ENCODE results near the gene DPYSL4. TPM values are rescaled to one million over a fixed set of nuclear protein-coding genes. Genes with fewer than 3 reads are reported as not detected.

Gene DPYSL4
- total and polyA plus RNA-seq, 2 experiments from 2014 or later: 10.6 to 23.9 TPM

GRCh38 chr10:132167976-132168375 lies 18.8 kb upstream of the DPYSL4 start (continued):
- no peak for TF ChIP-seq STAT1 (IDR thresholded peaks at IDR 0.05; ENCODE audit: unreplicated experiment)
- TF ChIP-seq EZH2 (IDR thresholded peaks at IDR 0.05; ENCODE audit: low read depth, unreplicated experiment): no peak
- TF ChIP-seq REST (IDR thresholded peaks at IDR 0.05; ENCODE audit: unreplicated experiment): no peak
- TF ChIP-seq ETS1 (IDR thresholded peaks at IDR 0.05): no peak
- TF ChIP-seq CREB1 (CRISPR knock-in tag; IDR thresholded peaks at IDR 0.05; ENCODE audit: low read depth): no peak
- no peak for TF ChIP-seq CTCF (conservative IDR thresholded peaks at IDR 0.05; ENCODE audit: low read depth in 2 of 2)

GRCh38 chr10:132168571-132169030 lies 18.1 kb upstream of the DPYSL4 start:
- Mint-ChIP-seq H3K4me1 (peaks cover 6% of the 10 kb centered on the region), H3K9me3 (peaks cover 20% of the 10 kb centered on the region), H3K27me3 (ENCODE audit: insufficient read depth, low read depth, poor library complexity) (peaks cover 12% of the 10 kb centered on the region), H3K27ac (no peak overlapping the region), H3K4me3 (no peak overlapping the region), H3K36me3 (ENCODE audit: low read depth) (peaks cover 5% of the 10 kb centered on the region)
- H3K27ac ChIP-seq (ENCODE audit: low read depth): no peak overlapping the region
- H3K27me3 ChIP-seq (ENCODE audit: insufficient read depth): no peaks in the 10 kb centered on the region
- no peak overlapping the region for H3K4me3 ChIP-seq
- no peaks in the 10 kb centered on the region for H3K36me3 ChIP-seq (ENCODE audit: insufficient read depth)
- H3F3A ChIP-seq (replicated peaks; ENCODE audit: low read depth): no peaks in the 10 kb centered on the region
- no peaks in the 10 kb centered on the region for H3K9me2 ChIP-seq (ENCODE audit: insufficient read depth)
- H4K20me1 ChIP-seq (replicated peaks; ENCODE audit: insufficient read depth): no peaks in the 10 kb centered on the region
- no peaks in the 10 kb centered on the region for H3K79me2 ChIP-seq (replicated peaks; ENCODE audit: insufficient read depth)
- H3K4me2 ChIP-seq: no peak overlapping the region
- DNase-seq (ENCODE audit: low spot score) (no peak), ATAC-seq (no peak)
- no peaks in the 10 kb centered on the region for H3K4me1 ChIP-seq (ENCODE audit: insufficient read depth)
- H2AFZ ChIP-seq: no peak overlapping the region
- TF ChIP-seq STAT1 (IDR thresholded peaks at IDR 0.05; ENCODE audit: unreplicated experiment) (no peak), REST (IDR thresholded peaks at IDR 0.05; ENCODE audit: unreplicated experiment) (no peak), ZNF462 (CRISPR knock-in tag; IDR thresholded peaks at IDR 0.05) (no peak)

Data from GM23338 (cell line).